HEK293 (cell line): Measurements from ENCODE around the gene SELENOO.

ENCODE experiments used
- CTCF ChIA-PET: fragments of 350-600 bp; formaldehyde crosslinking; extraction: SDS; loops from one replicate; lab custom pipeline; 2021; ENCODE audit warnings: antibody characterized with exemption; lab: Yijun Ruan, JAX
- POLR2A ChIA-PET: fragments of 300-600 bp; formaldehyde crosslinking; extraction: SDS; loops from one replicate; lab custom pipeline; 2020; ENCODE audit warnings: antibody characterized with exemption, inconsistent platforms; lab: Yijun Ruan, JAX
- H3K27ac ChIP-seq: fragments of 200-500 bp; sonication (Bioruptor generic); 2 replicates; pipeline ENCODE4 v1.5.1; 2014; ENCODE audit warnings: low read depth, low read length, control low read depth, inconsistent platforms; ENCODE audit errors: extremely low read depth
- H3K36me3 ChIP-seq, 2 experiments: fragments of 200-500 bp in 1 of 2; sonication (Bioruptor generic) in 1 of 2; 1 replicate in 1 of 2; 2 replicates in 1 of 2; pipeline ENCODE4 v1.5.1; 2014 to 2017; ENCODE audit warnings: inconsistent platforms in 2 of 2, low read length in 2 of 2; ENCODE audit not compliant: control insufficient read depth in 2 of 2, insufficient read depth in 1 of 2
- H3K4me1 ChIP-seq: fragments of 200-500 bp; sonication (Bioruptor generic); 2 replicates; pipeline ENCODE4 v1.5.1; 2014; ENCODE audit warnings: mild to moderate bottlenecking, low read length, inconsistent platforms; ENCODE audit not compliant: control insufficient read depth, insufficient read depth
- H3K4me3 ChIP-seq: 2 replicates; pipeline ENCODE4 v1.5.1; 2011; ENCODE audit warnings: low read depth, mild to moderate bottlenecking, control low read depth, low read length, moderate library complexity
- H3K9me3 ChIP-seq: fragments of 200-500 bp; sonication (Bioruptor generic); 2 replicates; pipeline ENCODE4 v1.5.1; 2014; ENCODE audit warnings: low read depth, low read length, inconsistent platforms; ENCODE audit not compliant: control insufficient read depth, insufficient read depth
- MEIS1 ChIP-seq: sonication (generic); formaldehyde crosslinking; IDR thresholded peaks from 2 replicates; pipeline ENCODE4 v1.8.1; 2022; ENCODE audit warnings: missing genetic modification reagents, mild to moderate bottlenecking, borderline replicate concordance
- ZBTB11 ChIP-seq: fragments of 450-650 bp; formaldehyde crosslinking; conservative IDR thresholded peaks from 2 replicates; pipeline ENCODE4 v1.5.1; 2016; ENCODE audit warnings: low read depth, missing biosample characterization, missing genetic modification characterization
- ZBTB8A ChIP-seq: fragments of 450-650 bp; formaldehyde crosslinking; IDR thresholded peaks from 2 replicates; pipeline ENCODE4 v1.5.1; 2016; ENCODE audit warnings: missing biosample characterization, missing genetic modification characterization
- ZFHX2 ChIP-seq: fragments of 450-650 bp; formaldehyde crosslinking; conservative IDR thresholded peaks from 2 replicates; pipeline ENCODE4 v1.5.1; 2016; ENCODE audit warnings: missing biosample characterization, missing genetic modification characterization
- ZFP69B ChIP-seq: fragments of 450-650 bp; formaldehyde crosslinking; IDR thresholded peaks from 2 replicates; pipeline ENCODE4 v1.5.1; 2016; ENCODE audit warnings: missing biosample characterization, missing genetic modification characterization
- ZNF146 ChIP-seq: fragments of 450-650 bp; formaldehyde crosslinking; IDR thresholded peaks from 2 replicates; pipeline ENCODE4 v1.5.1; 2016; ENCODE audit warnings: missing biosample characterization, missing genetic modification characterization
- ZNF169 ChIP-seq: fragments of 450-650 bp; formaldehyde crosslinking; IDR thresholded peaks from 2 replicates; pipeline ENCODE4 v1.5.1; 2016; ENCODE audit warnings: missing biosample characterization, missing genetic modification characterization
- ZNF2 ChIP-seq: fragments of 450-650 bp; formaldehyde crosslinking; IDR thresholded peaks from 2 replicates; pipeline ENCODE4 v1.5.1; 2016; ENCODE audit warnings: missing biosample characterization, missing genetic modification characterization
- ZNF221 ChIP-seq: fragments of 450-650 bp; formaldehyde crosslinking; IDR thresholded peaks from 2 replicates; pipeline ENCODE4 v1.5.1; 2017; ENCODE audit warnings: missing biosample characterization, missing genetic modification characterization, borderline replicate concordance
- ZNF23 ChIP-seq: fragments of 450-650 bp; formaldehyde crosslinking; IDR thresholded peaks from 2 replicates; pipeline ENCODE4 v1.5.1; 2016; ENCODE audit warnings: missing biosample characterization, missing genetic modification characterization, borderline replicate concordance
- ZNF239 ChIP-seq: fragments of 450-650 bp; formaldehyde crosslinking; IDR thresholded peaks from 2 replicates; pipeline ENCODE4 v1.5.1; 2016; ENCODE audit warnings: missing biosample characterization, missing genetic modification characterization
- ZNF24 ChIP-seq: fragments of 450-650 bp; formaldehyde crosslinking; IDR thresholded peaks from 2 replicates; pipeline ENCODE4 v1.5.1; 2016; ENCODE audit warnings: missing biosample characterization, missing genetic modification characterization
- ZNF292 ChIP-seq: fragments of 450-650 bp; formaldehyde crosslinking; IDR thresholded peaks from 2 replicates; pipeline ENCODE4 v1.5.1; 2016; ENCODE audit warnings: low read depth, missing biosample characterization, missing genetic modification characterization, borderline replicate concordance
- ZNF341 ChIP-seq: fragments of 450-650 bp; formaldehyde crosslinking; IDR thresholded peaks from 2 replicates; pipeline ENCODE4; 2016; ENCODE audit warnings: low read depth, missing biosample characterization, missing genetic modification characterization
- ZNF37A ChIP-seq: fragments of 450-650 bp; IDR thresholded peaks from 2 replicates; pipeline ENCODE4 v1.5.1; 2018; ENCODE audit warnings: missing biosample characterization, missing genetic modification characterization
- ZNF449 ChIP-seq: fragments of 450-650 bp; formaldehyde crosslinking; IDR thresholded peaks from 2 replicates; pipeline ENCODE4 v1.5.1; 2017; ENCODE audit warnings: missing biosample characterization, mild to moderate bottlenecking, missing genetic modification characterization, moderate library complexity
- ZNF548 ChIP-seq: fragments of 450-650 bp; formaldehyde crosslinking; IDR thresholded peaks from 2 replicates; pipeline ENCODE4 v1.5.1; 2016; ENCODE audit warnings: missing biosample characterization, missing genetic modification characterization
- ZNF624 ChIP-seq: fragments of 450-650 bp; formaldehyde crosslinking; IDR thresholded peaks from 2 replicates; pipeline ENCODE4 v1.5.1; 2017; ENCODE audit warnings: missing biosample characterization, missing genetic modification characterization
- ZNF677 ChIP-seq: fragments of 450-650 bp; IDR thresholded peaks from 2 replicates; pipeline ENCODE4 v1.5.0; 2018; ENCODE audit warnings: missing biosample characterization, mild to moderate bottlenecking, missing genetic modification characterization, moderate library complexity
- ZSCAN4 ChIP-seq: fragments of 450-650 bp; formaldehyde crosslinking; IDR thresholded peaks from 2 replicates; pipeline ENCODE4 v1.5.1; 2017; ENCODE audit warnings: missing biosample characterization, missing genetic modification characterization
- TF ChIP-seq, protein P1 (sequence below): fragments of 450-650 bp; IDR thresholded peaks from 2 replicates; pipeline ENCODE4 v1.5.1; 2018; ENCODE audit warnings: missing biosample characterization, mild to moderate bottlenecking, missing genetic modification characterization
- TF ChIP-seq, protein P2 (sequence below): fragments of 450-650 bp; formaldehyde crosslinking; IDR thresholded peaks from 2 replicates; pipeline ENCODE4 v1.5.1; 2016; ENCODE audit warnings: missing biosample characterization, missing genetic modification characterization
- TF ChIP-seq, protein P3 (sequence below): fragments of 450-650 bp; formaldehyde crosslinking; IDR thresholded peaks from 2 replicates; pipeline ENCODE4 v1.5.1; 2016; ENCODE audit warnings: missing biosample characterization, missing genetic modification characterization

SELENOO gene

DNA sequence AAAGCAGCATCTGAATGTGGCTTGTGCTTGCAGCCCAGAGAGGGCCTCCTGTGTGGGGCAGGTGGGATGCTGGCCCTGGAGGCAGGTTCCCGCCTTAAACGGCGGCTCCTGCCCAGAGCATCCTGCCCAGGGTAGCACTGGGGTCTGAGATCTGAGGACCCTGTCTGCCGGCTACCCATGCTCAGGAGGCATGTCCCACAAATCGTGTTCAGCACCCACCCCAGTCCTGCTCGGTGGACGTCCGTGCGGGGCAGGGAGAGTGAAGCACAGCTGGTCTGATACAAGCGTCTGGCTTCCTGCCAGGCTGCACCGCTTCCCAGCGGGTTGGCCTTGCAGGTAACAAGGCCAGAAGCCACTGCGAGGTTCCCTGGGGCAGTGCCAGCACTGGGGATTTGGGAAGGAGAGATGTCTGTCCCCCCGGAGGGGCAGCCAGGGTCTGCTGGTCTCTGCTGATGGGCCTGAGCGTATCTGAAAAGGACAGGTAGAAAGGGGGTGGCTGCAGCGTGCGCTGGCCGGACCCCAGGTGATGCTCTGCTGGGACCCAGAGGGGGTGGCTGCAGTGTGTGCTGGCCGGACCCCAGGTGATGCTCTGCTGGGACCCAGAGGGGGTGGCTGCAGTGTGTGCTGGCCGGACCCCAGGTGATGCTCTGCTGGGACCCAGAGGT lies 11.5 kb upstream of the SELENOO start (continued):
- TF ChIP-seq ZNF24, result no peak
- peak; percentile 22; the same call in 1 of the 2 replicates for TF ChIP-seq ZNF449 (tag by site-specific recombination)
- TF ChIP-seq ZNF23 (tag by site-specific recombination), result no peak
- no peak for TF ChIP-seq ZSCAN4
- no peak for TF ChIP-seq ZNF37A (tag by site-specific recombination)
- no peak for TF ChIP-seq ZNF146 (tag by site-specific recombination)
- TF ChIP-seq ZFHX2, result no peak
- no peak for TF ChIP-seq ZNF169
- no peak for TF ChIP-seq MEIS1
- no peak for TF ChIP-seq ZNF239
- no peak for TF ChIP-seq ZNF677 (tag by site-specific recombination)
- TF ChIP-seq ZNF341, result no peak
- no peak for TF ChIP-seq ZBTB11 (tag by site-specific recombination)
- TF ChIP-seq ZNF292, result no peak
- no peak for TF ChIP-seq ZNF221 (tag by site-specific recombination)
- no peak for TF ChIP-seq ZNF624 (tag by site-specific recombination)
- peak; percentile 19; the same call in 1 of the 2 replicates for TF ChIP-seq ZNF2
- TF ChIP-seq, protein P1, sequence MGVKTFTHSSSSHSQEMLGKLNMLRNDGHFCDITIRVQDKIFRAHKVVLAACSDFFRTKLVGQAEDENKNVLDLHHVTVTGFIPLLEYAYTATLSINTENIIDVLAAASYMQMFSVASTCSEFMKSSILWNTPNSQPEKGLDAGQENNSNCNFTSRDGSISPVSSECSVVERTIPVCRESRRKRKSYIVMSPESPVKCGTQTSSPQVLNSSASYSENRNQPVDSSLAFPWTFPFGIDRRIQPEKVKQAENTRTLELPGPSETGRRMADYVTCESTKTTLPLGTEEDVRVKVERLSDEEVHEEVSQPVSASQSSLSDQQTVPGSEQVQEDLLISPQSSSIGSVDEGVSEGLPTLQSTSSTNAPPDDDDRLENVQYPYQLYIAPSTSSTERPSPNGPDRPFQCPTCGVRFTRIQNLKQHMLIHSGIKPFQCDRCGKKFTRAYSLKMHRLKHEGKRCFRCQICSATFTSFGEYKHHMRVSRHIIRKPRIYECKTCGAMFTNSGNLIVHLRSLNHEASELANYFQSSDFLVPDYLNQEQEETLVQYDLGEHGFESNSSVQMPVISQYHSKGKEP (tag by site-specific recombination), result peak; percentile 34; the same call in 1 of the 2 replicates

DNA sequence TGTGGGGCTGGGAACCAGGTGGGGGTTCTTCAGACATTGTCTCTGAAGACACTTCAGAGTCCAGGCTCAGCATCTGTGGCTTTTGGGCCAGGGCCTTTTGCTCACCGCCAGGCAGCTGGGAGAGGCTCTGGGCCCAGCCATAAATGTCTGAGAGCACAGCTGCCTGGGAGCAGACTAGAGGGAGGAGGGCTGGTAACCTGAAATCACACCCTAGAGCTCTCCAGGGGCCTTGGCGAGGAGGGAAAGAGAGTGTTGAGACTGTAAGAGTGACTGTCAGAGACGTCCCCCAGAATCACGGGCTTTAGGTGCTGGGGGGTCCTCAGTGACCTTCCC lies 11.0 kb upstream of the SELENOO start:
- H3K9me3 ChIP-seq, result no peaks in the 10 kb centered on the region
- POLR2A ChIA-PET, result interaction anchor here (1.5 kb wide), 1 partner anchor 10 kb away, joined by 8 read pairs; no protein-coding TSS in a partner anchor
- TF ChIP-seq ZFP69B (tag by site-specific recombination), result peak; percentile 44; the same call in 1 of the 2 replicates
- TF ChIP-seq, protein P2, sequence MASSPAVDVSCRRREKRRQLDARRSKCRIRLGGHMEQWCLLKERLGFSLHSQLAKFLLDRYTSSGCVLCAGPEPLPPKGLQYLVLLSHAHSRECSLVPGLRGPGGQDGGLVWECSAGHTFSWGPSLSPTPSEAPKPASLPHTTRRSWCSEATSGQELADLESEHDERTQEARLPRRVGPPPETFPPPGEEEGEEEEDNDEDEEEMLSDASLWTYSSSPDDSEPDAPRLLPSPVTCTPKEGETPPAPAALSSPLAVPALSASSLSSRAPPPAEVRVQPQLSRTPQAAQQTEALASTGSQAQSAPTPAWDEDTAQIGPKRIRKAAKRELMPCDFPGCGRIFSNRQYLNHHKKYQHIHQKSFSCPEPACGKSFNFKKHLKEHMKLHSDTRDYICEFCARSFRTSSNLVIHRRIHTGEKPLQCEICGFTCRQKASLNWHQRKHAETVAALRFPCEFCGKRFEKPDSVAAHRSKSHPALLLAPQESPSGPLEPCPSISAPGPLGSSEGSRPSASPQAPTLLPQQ, result peak; percentile 81
- TF ChIP-seq, protein P3, sequence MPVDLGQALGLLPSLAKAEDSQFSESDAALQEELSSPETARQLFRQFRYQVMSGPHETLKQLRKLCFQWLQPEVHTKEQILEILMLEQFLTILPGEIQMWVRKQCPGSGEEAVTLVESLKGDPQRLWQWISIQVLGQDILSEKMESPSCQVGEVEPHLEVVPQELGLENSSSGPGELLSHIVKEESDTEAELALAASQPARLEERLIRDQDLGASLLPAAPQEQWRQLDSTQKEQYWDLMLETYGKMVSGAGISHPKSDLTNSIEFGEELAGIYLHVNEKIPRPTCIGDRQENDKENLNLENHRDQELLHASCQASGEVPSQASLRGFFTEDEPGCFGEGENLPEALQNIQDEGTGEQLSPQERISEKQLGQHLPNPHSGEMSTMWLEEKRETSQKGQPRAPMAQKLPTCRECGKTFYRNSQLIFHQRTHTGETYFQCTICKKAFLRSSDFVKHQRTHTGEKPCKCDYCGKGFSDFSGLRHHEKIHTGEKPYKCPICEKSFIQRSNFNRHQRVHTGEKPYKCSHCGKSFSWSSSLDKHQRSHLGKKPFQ (tag by site-specific recombination), result peak; percentile 34; the same call in 1 of the 2 replicates
- TF ChIP-seq ZNF548 (tag by site-specific recombination), result no peak
- peak; percentile 62; the same call in 1 of the 2 replicates for TF ChIP-seq ZBTB8A (tag by site-specific recombination)
- peak overlapping the region; percentile 37; the same call in 1 of the 2 replicates for H3K4me3 ChIP-seq
- peak overlapping the region; percentile 40; the same call in 1 of the 2 replicates for H3K27ac ChIP-seq
- H3K4me1 ChIP-seq, result peaks cover 30% of the 10 kb centered on the region
- peaks cover 4 to 48% of the 10 kb centered on the region in 2 experiments; a peak in 2 of 3 replicates for H3K36me3 ChIP-seq
- CTCF ChIA-PET, result interaction anchor here (1.3 to 2.5 kb wide), 4 partner anchors 9 to 41 kb away, joined by 3 to 10 read pairs (median 5); no protein-coding TSS in a partner anchor
